GM12878 (cell line): ENCODE results near the gene FXYD6. TPM values are rescaled to one million over a fixed set of nuclear protein-coding genes. Genes with fewer than 3 reads are reported as not detected.

Experiments
- ATAC-seq: fragments of 200-7000 bp; cut with Tn5 transposase; 3 replicates; pipeline ENCODE4 v1.9.1; 2020; ENCODE audit warnings: mild to moderate bottlenecking, moderate library complexity
- BruUV-seq: library from RNA; stranded (reverse); fragments of 400-500 nt; replicated peaks from 2 replicates; lab custom pipeline; 2021; lab: Mats Ljungman, UMichigan
- CTCF ChIA-PET: fragments of 300-600 bp; sonication (Branson Sonifier 250); formaldehyde crosslinking; extraction: SDS; loops from one replicate; lab custom pipeline; 2021; ENCODE audit warnings: inconsistent platforms; lab: Yijun Ruan, JAX
- POLR2A ChIA-PET: fragments of 350-600 bp; formaldehyde crosslinking; extraction: SDS; loops from one replicate; lab custom pipeline; 2021; ENCODE audit warnings: inconsistent platforms; lab: Charles Lee
- RAD21 ChIA-PET: fragments of 300-600 bp; sonication (Branson Sonifier 250); formaldehyde crosslinking; loops from one replicate; lab custom pipeline; 2023; ENCODE audit warnings: antibody characterized with exemption; ENCODE audit not compliant: unreplicated experiment; lab: Charles Lee
- SMC1A ChIA-PET: fragments of 300-600 bp; sonication (Branson Sonifier 250); formaldehyde crosslinking; loops from one replicate; lab custom pipeline; 2023; ENCODE audit not compliant: unreplicated experiment, uncharacterized antibody; lab: Charles Lee
- DNase-seq: peaks from one replicate; pipeline ENCODE4 v3.0.0-alpha.2; 2011; ENCODE audit warnings: low read depth, low spot score
- FAIRE-seq: peaks from 3 replicates; lab custom pipeline; 2011; peaks lifted over from hg19 to GRCh38; lab: Jason Lieb, UNC
- H2AFZ ChIP-seq: 2 replicates; pipeline ENCODE4 v1.6.0; 2011; ENCODE audit warnings: low read depth, low read length, control low read depth; ENCODE audit not compliant: control insufficient read depth
- H3K27ac ChIP-seq: 2 replicates; pipeline ENCODE4 v1.5.1; 2011; ENCODE audit warnings: control low read depth; ENCODE audit not compliant: control insufficient read depth, insufficient read depth
- H3K27me3 ChIP-seq, 2 experiments: replicated peaks in 1 of 2; 2 replicates each; pipeline versions ENCODE4 v1.6.0 to v1.6.1; 2011; ENCODE audit warnings: low read length in 1 of 2; ENCODE audit not compliant: control insufficient read depth in 2 of 2, insufficient read depth in 2 of 2
- H3K36me3 ChIP-seq, 2 experiments: 2 replicates each; pipeline ENCODE4 v1.5.1; 2011; ENCODE audit warnings: low read length in 1 of 2; ENCODE audit not compliant: control insufficient read depth in 2 of 2, insufficient read depth in 2 of 2
- H3K4me1 ChIP-seq: 2 replicates; pipeline ENCODE4 v1.6.1; 2011; ENCODE audit warnings: mild to moderate bottlenecking, low read length, moderate library complexity, mixed read lengths; ENCODE audit not compliant: control insufficient read depth, insufficient read depth
- H3K4me2 ChIP-seq: 2 replicates; pipeline ENCODE4 v1.6.0; 2011; ENCODE audit warnings: control low read depth; ENCODE audit not compliant: control insufficient read depth, insufficient read depth
- H3K4me3 ChIP-seq: fragments of 200-600 bp; sonication (generic); 2 replicates; pipeline ENCODE4 v1.5.1; 2016
- H3K79me2 ChIP-seq: 2 replicates; pipeline ENCODE4 v1.6.0; 2011; ENCODE audit warnings: low read length; ENCODE audit not compliant: control insufficient read depth, insufficient read depth
- H3K9ac ChIP-seq: 2 replicates; pipeline ENCODE4 v1.8.0; 2011; ENCODE audit warnings: low read length, control low read depth, mixed read lengths; ENCODE audit not compliant: control insufficient read depth, insufficient read depth
- H3K9me3 ChIP-seq: replicated peaks from 3 replicates; pipeline ENCODE4 v1.5.1; 2011; ENCODE audit warnings: mild to moderate bottlenecking, low read length; ENCODE audit not compliant: control insufficient read depth, insufficient read depth
- H4K20me1 ChIP-seq: 2 replicates; pipeline ENCODE4 v1.6.0; 2011; ENCODE audit not compliant: control insufficient read depth, insufficient read depth
- ATF7 ChIP-seq: fragments of 450-650 bp; IDR thresholded peaks from 2 replicates; pipeline ENCODE4 v1.6.1; 2016; ENCODE audit warnings: low read depth, mild to moderate bottlenecking
- BCL11A ChIP-seq: IDR thresholded peaks from 2 replicates; pipeline ENCODE4 v1.6.1; 2011; ENCODE audit warnings: low read depth, low read length
- CBX5 ChIP-seq: sonication (generic); IDR thresholded peaks from 2 replicates; pipeline ENCODE4 v1.6.1; 2016; ENCODE audit warnings: low read depth, moderate library complexity, mild to moderate bottlenecking, inconsistent platforms
- CREB1 ChIP-seq: IDR thresholded peaks from 2 replicates; pipeline ENCODE4 v1.6.1; 2012; ENCODE audit warnings: low read depth, mild to moderate bottlenecking, inconsistent platforms
- E4F1 ChIP-seq: fragments of 450-650 bp; IDR thresholded peaks from 2 replicates; pipeline ENCODE4 v1.6.1; 2018; ENCODE audit warnings: borderline replicate concordance, mild to moderate bottlenecking; ENCODE audit not compliant: partially characterized antibody
- FOXK2 ChIP-seq: fragments of 450-650 bp; IDR thresholded peaks from 2 replicates; pipeline ENCODE4 v1.6.1; 2017; ENCODE audit warnings: mild to moderate bottlenecking, moderate library complexity
- MLLT1 ChIP-seq: fragments of 450-650 bp; IDR thresholded peaks from 2 replicates; pipeline ENCODE4 v1.6.1; 2016; ENCODE audit warnings: mild to moderate bottlenecking
- RB1 ChIP-seq: fragments of 450-650 bp; formaldehyde crosslinking; IDR thresholded peaks from 2 replicates; pipeline ENCODE4 v1.6.1; 2017; ENCODE audit warnings: mild to moderate bottlenecking, borderline replicate concordance
- SREBF1 ChIP-seq: IDR thresholded peaks from 2 replicates; pipeline ENCODE4 v1.6.1; 2012; ENCODE audit warnings: mild to moderate bottlenecking, low read length
- SREBF2 ChIP-seq: IDR thresholded peaks from 2 replicates; pipeline ENCODE4 v1.6.1; 2012; ENCODE audit warnings: mild to moderate bottlenecking, low read length
- ZNF24 ChIP-seq: fragments of 450-650 bp; IDR thresholded peaks from 2 replicates; pipeline ENCODE4 v1.6.1; 2017; ENCODE audit warnings: antibody characterized with exemption, mild to moderate bottlenecking
- ZNF687 ChIP-seq: fragments of 450-650 bp; IDR thresholded peaks from 2 replicates; pipeline ENCODE4 v1.6.1; 2017; ENCODE audit warnings: mild to moderate bottlenecking, moderate library complexity
- whole genome bisulfite sequencing: methylation state at CpG from one replicate; pipeline ENCODE4 v1.1.6; 2016; ENCODE audit warnings: low lambda C conversion rate; ENCODE audit not compliant: insufficient replicate concordance, insufficient coverage; ENCODE audit errors: missing lambda C conversion rate; 5-methylcytosine and 5-hydroxymethylcytosine counted together
- in situ Hi-C: fragments of 300-500 bp; cut with MboI; formaldehyde crosslinking; loops from 9 replicates; pipeline ENCODE4 v1.14.3; 2018; ENCODE audit warnings: mixed read lengths
- intact Hi-C: fragments of 100-400 bp; cut with micrococcal nuclease; formaldehyde crosslinking; loops from one replicate; pipeline ENCODE4 v1.14.2; 2022; ENCODE audit not compliant: unreplicated experiment
- polyA plus RNA-seq, 11 experiments: library from polyadenylated mRNA; depleted of rRNA in 4 of 11; unstranded in 6 of 11; stranded (reverse) in 5 of 11; fragments of >200 nt; fragmentation: Nextera tagmentation in 4 of 11; fragmentation: Illumina TruSeq in 1 of 11; extraction: Ambion mirVana in 4 of 11; extraction: Trizol in 1 of 11; gene quantifications; 1 replicate in 1 of 11; 2 replicates in 10 of 11; pipeline versions ENCODE4 v1.2.1 to v1.2.3, GENCODE V29; 2011 to 2016; ENCODE audit warnings: inconsistent platforms in 2 of 11, missing spikeins in 2 of 11, low read depth in 1 of 11
- total RNA-seq, 4 experiments: library from RNA; depleted of rRNA in 3 of 4; stranded (reverse); fragments of >200 nt in 3 of 4; fragmentation: Illumina TruSeq in 1 of 4; extraction: Trizol in 1 of 4; gene quantifications; 2 replicates each; pipeline versions ENCODE4 v1.2.1 to v1.2.3, GENCODE V29; 2013 to 2021
- TF ChIP-seq, protein P1 (sequence below): fragments of 450-650 bp; IDR thresholded peaks from 2 replicates; pipeline ENCODE4 v1.6.1; 2016; ENCODE audit warnings: mild to moderate bottlenecking

FXYD6 gene
- total and polyA plus RNA-seq, 10 of the 15 experiments (the other 5 are each of a cell fraction or from before 2014, with no cell fraction given) = 0.09 to 2.0 (median 0.23) TPM; not detected in 2

DNA sequence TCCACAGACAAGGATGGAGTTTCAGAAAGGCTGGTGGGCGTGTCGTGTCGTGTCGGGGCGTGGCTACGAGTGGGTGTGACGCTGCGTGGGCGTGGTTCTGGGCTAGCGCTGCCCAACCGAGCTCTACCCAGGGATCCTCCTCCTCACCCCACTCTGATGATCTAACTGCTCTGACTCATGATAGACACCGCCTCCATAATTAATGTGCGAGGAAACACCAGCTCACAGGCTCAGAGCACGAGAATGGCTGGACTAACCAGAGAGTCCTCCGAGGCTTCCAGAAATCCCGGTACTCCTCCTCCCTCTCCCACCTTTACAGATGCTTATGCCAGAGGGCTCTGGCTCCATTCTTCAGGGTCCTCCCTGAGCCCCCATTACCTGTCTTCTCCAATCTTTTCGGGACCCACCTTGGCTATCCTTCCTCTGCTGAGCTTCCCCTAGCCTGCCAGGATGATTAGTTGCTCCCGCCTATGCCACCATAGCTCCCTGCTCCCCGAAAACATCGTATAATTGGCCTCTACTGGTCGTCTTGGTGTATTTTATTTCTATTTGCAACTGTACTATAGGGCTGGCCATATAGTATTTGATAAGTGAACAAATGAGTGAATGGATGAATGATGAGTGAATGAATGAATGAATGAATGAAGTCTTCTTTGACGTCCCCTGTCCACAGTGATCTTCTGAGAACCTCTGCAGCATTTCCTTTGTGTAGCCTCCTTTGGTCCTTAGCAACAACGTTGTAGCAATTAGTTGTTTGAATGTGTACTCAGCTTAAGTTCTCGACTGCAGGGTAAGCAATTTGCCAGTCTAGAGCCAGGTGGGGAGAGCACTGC, 31.0 kb upstream of the FXYD6 start:
- Histone ChIP-seq H3K4me3 (no peak overlapping the region), H3K9ac (no peak overlapping the region), H3K79me2 (no peaks in the 10 kb centered on the region), H2AFZ (no peak overlapping the region; the same call in 1 of the 2 replicates), H4K20me1 (no peaks in the 10 kb centered on the region), H3K27ac (no peak overlapping the region), H3K4me2 (peak overlapping the region; percentile 13; the same call in 1 of the 2 replicates), H3K36me3 (no peaks in the 10 kb centered on the region), H3K27me3 (no peaks in the 10 kb centered on the region; a peak in 1 of 4 replicates), H3K4me1 (peaks cover 5% of the 10 kb centered on the region; the same call in 1 of the 2 replicates), H3K9me3 (no peaks in the 10 kb centered on the region)
- FAIRE-seq (no peak), ATAC-seq (peak; percentile 93), DNase-seq (peak; percentile 54)
- intact Hi-C loops = no loop called here
- in situ Hi-C loops = no loop called here
- TSS peak; percentile 96 for BruUV-seq
- ChIA-PET RAD21 (interaction anchor here (0.5 to 2.2 kb wide), 19 partner anchors 16 to 291 kb away, joined by 3 to 26 read pairs (median 4); no protein-coding TSS in a partner anchor), POLR2A (interaction anchor here (0.7 to 1.8 kb wide), 11 partner anchors 9 to 92 kb away, joined by 3 to 7 read pairs (median 4); partner anchors contain the start of genes FXYD2 and TMPRSS13), SMC1A (interaction anchor here (0.7 to 5.0 kb wide), 20 partner anchors 8 to 211 kb away, joined by 3 to 30 read pairs (median 4); no protein-coding TSS in a partner anchor), CTCF (interaction anchor here (0.5 to 7.6 kb wide), 20 partner anchors 14 to 1481 kb away, joined by 3 to 83 read pairs (median 4); no protein-coding TSS in a partner anchor)
- WGBS = 19% methylated on average over 24 of the region's 24 CpGs
- TF ChIP-seq ZNF24 (peak; percentile 96), ATF7 (peak; percentile 51), BCL11A (no peak), CBX5 (no peak), SREBF2 (peak; percentile 60; the same call in 1 of the 2 replicates), SREBF1 (peak; percentile 50; the same call in 1 of the 2 replicates), E4F1 (peak; percentile 54), ZNF687 (0 out of 2 replicates have a peak, but pooled peaks have one; percentile 37), CREB1 (peak; percentile 61; the same call in 1 of the 2 replicates), FOXK2 (no peak), RB1 (no peak), MLLT1 (0 out of 2 replicates have a peak, but pooled peaks have one; percentile 23)
- TF ChIP-seq, protein P1, sequence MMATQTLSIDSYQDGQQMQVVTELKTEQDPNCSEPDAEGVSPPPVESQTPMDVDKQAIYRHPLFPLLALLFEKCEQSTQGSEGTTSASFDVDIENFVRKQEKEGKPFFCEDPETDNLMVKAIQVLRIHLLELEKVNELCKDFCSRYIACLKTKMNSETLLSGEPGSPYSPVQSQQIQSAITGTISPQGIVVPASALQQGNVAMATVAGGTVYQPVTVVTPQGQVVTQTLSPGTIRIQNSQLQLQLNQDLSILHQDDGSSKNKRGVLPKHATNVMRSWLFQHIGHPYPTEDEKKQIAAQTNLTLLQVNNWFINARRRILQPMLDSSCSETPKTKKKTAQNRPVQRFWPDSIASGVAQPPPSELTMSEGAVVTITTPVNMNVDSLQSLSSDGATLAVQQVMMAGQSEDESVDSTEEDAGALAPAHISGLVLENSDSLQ = peak; percentile 78
